AG08395 (cell line): ENCODE results near the gene STRN.
A peak's percentile ranks its signal among the peaks of the same experiment; 100 is the strongest.
"Not testable (repeated sequence)": the region's sequence is repeated elsewhere in the genome, so short reads cannot be mapped to it uniquely, and the experiment has no call there.

ENCODE experiments used
- DNase-seq: peaks from one replicate; pipeline ENCODE4 v3.0.0; 2012; ENCODE audit warnings: mixed read lengths, low spot score

STRN gene

GRCh38 chr2:36963106-36963505, 3.2 kb downstream of the STRN start:
- DNase-seq, result no peak

- DNase-seq, result no peak
Measured at GRCh38 chr2:36960773-36961172, 5.6 kb downstream of the STRN start.

GRCh38 chr2:36960005-36960675, 6.2 kb downstream of the STRN start:
- DNase-seq, result no peak

GRCh38 chr2:36954977-36955607, 11.2 kb downstream of the STRN start:
- no peak for DNase-seq

DNA sequence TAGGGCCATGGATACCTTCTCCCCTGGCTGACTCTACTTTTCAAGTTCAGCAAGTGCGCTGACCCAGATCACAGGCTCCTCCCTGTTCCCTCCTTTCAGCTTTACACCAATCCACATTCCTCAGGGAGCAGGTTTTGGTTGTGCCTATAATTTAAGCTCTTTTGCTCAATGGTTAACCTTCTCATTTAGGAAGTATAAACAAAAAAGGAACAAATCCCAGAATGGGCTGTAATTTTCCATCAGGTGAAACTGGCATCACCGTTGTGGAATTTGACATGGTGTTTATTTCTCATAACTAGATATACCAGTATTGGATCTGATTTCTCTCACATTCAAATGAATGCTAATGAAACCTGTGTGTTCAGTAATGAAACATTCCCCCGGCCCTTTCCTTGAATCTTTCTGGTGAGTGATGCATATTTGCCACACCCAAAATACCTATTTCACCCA, 13.6 kb downstream of the STRN start:
- DNase-seq, result no peak

GRCh38 chr2:36951574-36951973, 14.8 kb downstream of the STRN start:
- no peak for DNase-seq

GRCh38 chr2:36951027-36951518, 15.3 kb downstream of the STRN start:
- no peak for DNase-seq

GRCh38 chr2:36949845-36950244, 16.5 kb downstream of the STRN start:
- no peak for DNase-seq

- not testable (repeated sequence) for DNase-seq
Measured at GRCh38 chr2:36945240-36945639, 21.1 kb downstream of the STRN start.

DNA sequence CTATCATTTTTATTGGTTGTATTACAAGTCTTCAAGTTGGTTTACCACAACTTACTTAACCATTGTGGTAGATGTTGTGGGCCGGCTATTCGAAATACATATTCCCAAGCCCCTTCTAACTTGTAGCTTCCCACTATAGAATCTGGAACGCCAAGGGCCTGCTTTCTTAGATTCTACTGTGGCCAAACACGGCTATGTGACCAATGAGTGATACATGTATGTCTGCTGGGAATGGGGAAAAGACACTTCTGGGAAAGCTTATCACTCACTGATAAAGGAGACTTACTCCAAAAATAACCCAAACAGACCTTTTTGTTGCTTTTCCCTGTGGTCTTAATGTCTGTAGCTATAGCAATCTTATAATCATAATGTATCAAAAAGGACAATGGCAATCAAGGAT, 24.5 kb downstream of the STRN start:
- no peak for DNase-seq

GRCh38 chr2:36936526-36936925, 29.8 kb downstream of the STRN start:
- not testable (repeated sequence) for DNase-seq

GRCh38 chr2:36931688-36932087, 34.6 kb downstream of the STRN start:
- DNase-seq, result not testable (repeated sequence)

- DNase-seq, result peak; percentile 27
Measured at GRCh38 chr2:36930787-36931410, 35.4 kb downstream of the STRN start.

DNA sequence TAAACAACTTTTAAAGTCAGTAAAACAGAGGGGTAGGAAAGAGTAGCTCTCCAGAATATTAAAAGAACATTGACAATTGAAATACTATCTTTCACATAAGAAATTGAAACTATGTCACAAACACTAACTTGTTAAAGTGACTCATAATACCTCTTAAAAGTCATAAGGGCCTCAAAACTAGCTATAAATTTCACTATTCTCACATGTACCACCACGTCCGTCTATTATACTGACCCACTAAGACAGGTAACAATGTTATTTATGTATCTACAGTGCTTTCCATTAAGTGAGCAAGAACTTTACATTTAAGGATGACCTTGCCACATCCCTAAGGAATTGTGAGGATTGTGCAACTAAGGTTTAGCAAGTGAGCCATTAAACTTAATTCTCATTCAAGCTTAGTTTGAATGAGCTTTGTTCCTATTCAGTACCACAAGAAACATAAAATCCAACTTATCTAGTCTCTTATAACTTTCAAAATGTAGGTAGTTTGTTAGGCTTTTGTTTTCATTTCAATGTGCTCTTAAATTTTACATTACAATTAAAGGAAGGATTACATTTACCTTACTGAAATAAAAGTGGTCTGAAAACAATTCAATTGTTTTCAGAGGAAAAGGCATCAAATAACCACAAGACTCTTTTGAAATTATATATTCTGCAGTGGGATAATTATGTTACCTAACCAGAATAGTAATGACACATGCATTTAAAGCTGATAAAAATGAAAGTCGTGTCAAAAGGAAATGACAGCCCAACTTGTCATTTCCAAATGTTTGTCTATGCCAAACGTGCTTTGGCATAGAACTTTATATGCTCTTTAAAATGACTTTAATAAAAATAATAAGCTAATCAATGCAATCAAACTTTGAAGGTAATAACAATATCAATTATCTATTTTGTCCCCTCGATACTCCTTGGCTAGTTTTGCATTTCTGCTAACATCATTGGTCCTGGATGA, 39.9 kb downstream of the STRN start:
- not testable (repeated sequence) for DNase-seq

GRCh38 chr2:36922629-36923028, 43.7 kb downstream of the STRN start:
- not testable (repeated sequence) for DNase-seq

DNA sequence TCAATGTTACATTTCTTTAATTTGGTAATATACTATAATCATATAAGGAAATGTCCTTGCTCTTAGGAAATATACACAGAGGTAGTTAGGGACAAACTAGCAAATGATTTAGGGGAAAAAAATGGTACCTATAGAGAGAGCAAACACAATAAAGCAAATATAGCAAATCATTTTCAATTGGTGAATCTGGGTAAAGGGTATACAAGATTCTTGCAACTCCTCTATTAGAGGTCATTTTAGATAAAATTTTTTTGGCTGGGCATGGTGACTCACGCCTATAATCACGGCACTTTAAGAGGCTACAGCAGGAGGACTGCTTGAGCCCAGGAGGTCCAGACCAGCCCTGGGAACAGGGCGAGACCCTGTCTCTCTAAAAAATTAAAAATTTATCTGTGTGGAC, 44.4 kb downstream of the STRN start:
- no peak for DNase-seq

- no peak for DNase-seq
Measured at GRCh38 chr2:36919041-36919837, 47.1 kb downstream of the STRN start.

DNA sequence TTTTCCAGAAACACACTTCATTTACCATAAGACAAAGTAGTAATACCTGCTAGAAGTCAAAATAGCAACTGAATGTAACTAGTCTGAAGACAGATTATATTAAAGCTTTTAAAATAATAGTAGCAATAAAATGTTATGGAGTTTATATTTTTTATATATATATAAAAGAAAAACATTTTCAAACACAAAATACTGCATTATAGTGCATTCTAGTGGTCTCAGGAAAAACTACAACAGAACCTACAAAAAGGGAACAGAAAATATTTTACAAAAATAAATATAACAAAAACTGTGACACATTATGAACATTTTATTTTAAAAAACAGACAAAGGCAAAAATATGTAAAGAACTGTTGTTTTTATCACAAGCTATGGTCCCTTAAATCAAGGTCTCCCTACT, 48.0 kb downstream of the STRN start:
- no peak for DNase-seq

GRCh38 chr2:36915627-36916026, 50.7 kb downstream of the STRN start:
- DNase-seq, result no peak

GRCh38 chr2:36912695-36913094, 53.6 kb downstream of the STRN start:
- DNase-seq, result peak; percentile 43

GRCh38 chr2:36911012-36911411, 55.3 kb downstream of the STRN start:
- DNase-seq, result no peak
